Glomerular visceral epithelial cell (primary cell): ENCODE results near the gene ZNF524.

Experiments used
- DNase-seq: peaks from one replicate; pipeline ENCODE4 v3.0.0-alpha.2; 2016; ENCODE audit errors: extremely low spot score

The ZNF524 gene

DNA sequence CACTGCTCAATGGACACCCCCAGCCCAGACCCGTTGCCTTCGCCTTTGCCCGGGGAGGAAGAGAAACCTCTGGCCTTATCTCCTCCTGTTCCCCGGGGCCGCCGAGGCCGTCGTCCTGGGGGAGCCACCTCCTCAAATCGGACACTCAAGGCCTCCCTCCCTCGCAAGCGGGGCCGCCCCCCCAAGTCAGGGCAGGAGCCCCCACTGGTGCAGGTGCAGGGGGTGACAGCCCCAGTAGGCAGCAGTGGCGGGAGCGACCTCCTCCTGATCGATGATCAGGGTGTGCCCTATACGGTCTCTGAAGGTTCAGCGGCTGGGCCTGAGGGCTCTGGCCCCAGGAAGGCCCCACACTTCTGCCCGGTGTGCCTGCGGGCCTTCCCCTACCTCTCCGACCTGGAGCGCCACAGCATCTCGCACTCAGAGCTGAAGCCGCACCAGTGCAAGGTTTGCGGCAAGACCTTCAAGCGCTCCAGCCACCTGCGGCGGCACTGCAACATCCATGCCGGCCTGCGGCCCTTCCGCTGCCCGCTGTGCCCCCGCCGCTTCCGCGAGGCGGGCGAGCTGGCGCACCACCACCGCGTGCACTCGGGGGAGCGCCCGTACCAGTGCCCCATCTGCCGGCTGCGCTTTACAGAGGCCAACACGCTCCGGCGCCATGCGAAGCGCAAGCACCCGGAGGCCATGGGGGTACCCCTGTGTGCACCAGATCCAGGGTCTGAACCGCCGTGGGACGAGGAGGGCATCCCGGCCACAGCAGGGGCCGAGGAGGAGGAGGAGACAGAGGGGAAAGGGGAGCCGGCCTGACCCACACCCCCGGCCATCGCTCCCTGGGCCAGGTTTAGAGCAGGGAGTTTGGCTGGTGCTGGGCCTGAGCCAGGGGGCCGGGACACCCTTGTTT, 2.3 kb downstream of the ZNF524 start:
- no peak for DNase-seq

- no peak for DNase-seq
These were observed 3.0 kb downstream of the ZNF524 start for GRCh38 chr19:55603115-55603514.

- no peak for DNase-seq
These were observed 3.6 kb downstream of the ZNF524 start for GRCh38 chr19:55603581-55604292.

- peak; percentile 98 for DNase-seq
These were observed 5.1 kb downstream of the ZNF524 start for GRCh38 chr19:55605207-55605636.

- DNase-seq, result peak; percentile 89
These were observed 5.8 kb downstream of the ZNF524 start, which contains the start of gene ZNF865 for GRCh38 chr19:55605637-55606470. ZNF865 (plus strand) TSS chr19:55605647; CDS start chr19:55613619, 7,972 bp downstream.

GRCh38 chr19:55606471-55606787, 6.3 kb downstream of the ZNF524 start:
- DNase-seq, result no peak

DNA sequence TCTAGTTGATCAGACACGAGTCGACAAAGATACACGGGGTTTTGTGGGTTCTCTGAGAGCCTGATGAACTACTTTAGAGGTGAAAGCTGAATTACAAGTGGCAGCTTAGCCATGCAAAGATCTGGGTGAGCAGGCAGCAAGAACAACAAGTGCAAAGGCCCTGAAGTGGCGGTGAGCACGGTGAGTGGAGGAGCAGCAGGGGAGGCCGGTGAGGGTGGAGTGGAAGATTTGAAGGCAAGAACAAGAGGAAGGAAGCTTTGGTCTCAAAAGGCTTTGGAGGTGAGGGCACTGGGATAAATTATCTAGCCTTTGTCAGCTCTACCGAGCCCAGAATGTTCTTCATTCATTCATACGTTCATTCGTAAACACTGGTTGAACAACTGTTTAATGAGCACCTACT, 6.7 kb downstream of the ZNF524 start:
- DNase-seq, result no peak

- DNase-seq, result no peak
These were observed 9.2 kb downstream of the ZNF524 start for GRCh38 chr19:55609326-55609725.

DNA sequence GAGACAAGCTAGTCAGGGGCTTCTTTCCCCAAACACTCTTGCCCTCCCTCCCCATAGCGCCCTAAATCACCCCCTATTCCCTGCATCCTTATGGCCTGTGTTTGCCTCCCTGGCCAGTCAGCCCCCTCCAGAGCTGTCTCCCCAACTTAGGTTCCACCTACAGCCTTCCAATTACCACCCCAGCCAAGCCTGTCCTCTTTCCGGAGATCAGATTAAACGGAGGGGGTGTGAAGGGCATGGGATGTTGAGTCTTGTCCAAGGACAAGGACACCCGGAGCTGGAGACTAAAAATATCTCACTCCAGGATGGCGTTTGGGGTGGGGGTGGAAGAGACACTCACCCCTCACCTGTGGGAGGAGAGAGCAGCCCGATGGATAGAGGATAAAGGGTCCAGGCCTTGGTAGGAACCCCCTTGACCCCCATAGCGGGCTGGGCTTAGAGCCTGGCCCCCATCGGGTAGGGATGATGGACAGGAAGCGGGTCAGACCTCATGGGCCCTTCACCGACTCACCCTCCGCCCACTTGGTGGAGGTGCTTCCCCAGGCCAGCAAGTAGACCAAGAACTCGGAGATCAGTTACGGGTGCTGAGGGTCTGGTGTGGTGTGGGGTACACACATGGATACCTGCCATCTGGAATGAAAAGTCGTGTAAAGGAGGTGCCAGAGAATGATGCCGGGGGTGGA, 11.4 kb downstream of the ZNF524 start:
- DNase-seq, result no peak

DNA sequence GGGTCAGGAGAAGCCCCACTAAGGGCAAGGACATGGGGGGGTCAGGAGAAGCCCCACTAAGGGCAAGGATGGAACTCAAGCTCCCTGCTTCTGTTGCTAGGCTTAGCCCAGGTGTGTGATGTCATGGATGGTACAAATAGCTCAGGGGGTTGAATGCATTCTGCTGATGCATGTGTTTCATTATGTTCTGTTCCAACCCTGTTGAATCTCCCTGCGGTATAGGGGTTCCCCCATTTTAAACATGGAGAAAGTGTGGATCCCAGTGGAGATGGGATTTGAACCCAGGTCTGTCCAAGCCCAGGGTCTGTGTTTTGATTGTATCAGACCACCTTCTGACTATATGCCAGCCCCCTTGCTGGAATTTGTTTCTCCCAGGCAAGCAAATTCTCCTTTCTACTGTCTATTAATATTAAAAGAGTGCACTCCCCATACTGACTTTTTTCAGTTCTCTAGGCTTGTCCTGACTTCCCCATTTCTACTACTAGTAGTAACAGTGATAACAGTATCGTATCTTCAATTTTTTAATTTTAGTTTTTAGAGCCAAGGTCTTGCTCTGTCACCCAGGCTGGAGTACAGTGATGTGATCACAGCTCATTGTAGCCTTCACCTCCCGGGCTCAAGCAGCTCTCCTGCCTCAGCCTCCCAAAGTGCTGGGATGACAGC, 12.0 kb downstream of the ZNF524 start:
- no peak for DNase-seq

DNA sequence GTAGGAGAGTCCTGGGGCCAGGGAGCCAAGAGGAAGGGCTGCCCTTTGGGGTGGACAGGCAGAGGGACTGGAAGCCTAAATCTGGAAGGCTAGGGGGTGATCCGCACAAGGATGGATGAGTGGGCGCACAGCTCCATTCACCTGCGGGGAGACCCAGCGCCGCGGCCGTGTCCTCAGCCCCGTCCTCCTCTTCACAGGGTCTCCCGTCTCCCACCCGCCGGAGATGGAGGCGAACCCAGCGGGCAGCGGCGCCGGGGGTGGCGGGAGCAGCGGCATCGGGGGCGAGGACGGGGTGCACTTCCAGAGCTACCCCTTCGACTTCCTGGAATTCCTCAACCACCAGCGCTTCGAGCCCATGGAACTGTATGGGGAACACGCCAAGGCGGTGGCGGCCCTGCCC, 13.3 kb downstream of the ZNF524 start:
- DNase-seq, result no peak

DNA sequence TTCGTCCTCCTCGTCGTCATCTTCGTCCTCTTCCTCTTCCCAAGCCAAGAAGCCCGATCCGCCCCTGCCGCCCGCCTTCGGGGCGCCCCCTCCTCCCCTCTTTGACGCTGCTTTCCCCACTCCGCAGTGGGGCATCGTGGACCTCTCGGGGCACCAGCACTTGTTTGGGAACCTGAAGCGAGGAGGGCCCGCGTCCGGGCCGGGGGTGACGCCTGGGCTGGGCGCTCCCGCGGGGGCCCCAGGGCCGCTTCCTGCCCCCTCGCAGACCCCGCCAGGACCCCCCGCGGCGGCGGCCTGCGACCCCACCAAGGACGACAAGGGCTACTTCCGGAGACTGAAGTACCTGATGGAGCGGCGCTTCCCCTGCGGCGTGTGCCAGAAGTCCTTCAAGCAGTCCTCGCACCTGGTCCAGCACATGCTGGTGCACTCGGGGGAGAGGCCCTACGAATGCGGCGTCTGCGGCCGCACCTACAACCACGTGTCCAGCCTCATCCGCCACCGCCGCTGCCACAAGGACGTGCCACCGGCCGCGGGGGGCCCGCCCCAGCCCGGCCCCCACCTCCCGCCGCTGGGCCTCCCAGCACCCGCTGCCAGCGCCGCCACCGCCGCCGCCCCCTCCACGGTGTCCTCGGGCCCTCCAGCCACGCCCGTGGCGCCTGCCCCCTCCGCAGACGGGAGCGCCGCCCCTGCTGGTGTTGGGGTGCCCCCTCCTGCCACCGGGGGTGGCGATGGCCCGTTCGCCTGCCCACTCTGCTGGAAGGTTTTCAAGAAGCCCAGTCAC, 14.0 kb downstream of the ZNF524 start:
- no peak for DNase-seq

DNA sequence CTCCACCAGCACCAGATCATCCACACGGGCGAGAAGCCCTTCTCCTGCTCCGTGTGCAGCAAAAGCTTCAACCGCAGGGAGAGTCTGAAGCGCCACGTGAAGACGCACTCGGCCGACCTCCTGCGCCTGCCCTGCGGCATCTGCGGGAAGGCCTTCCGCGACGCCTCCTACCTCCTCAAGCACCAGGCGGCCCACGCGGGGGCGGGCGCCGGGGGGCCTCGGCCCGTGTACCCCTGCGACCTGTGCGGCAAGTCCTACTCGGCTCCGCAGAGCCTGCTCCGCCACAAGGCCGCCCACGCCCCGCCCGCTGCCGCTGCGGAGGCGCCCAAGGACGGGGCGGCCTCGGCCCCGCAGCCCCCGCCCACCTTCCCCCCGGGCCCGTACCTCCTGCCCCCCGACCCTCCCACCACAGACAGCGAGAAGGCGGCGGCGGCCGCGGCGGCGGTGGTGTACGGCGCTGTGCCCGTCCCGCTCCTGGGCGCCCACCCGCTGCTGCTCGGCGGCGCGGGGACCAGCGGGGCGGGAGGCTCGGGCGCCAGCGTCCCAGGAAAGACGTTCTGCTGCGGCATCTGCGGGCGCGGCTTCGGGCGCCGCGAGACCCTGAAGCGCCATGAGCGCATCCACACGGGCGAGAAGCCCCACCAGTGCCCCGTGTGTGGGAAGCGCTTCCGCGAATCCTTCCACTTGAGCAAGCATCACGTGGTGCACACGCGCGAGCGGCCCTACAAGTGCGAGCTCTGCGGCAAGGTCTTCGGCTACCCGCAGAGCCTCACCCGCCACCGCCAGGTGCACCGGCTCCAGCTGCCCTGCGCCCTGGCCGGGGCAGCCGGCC, 14.8 kb downstream of the ZNF524 start:
- no peak for DNase-seq

DNA sequence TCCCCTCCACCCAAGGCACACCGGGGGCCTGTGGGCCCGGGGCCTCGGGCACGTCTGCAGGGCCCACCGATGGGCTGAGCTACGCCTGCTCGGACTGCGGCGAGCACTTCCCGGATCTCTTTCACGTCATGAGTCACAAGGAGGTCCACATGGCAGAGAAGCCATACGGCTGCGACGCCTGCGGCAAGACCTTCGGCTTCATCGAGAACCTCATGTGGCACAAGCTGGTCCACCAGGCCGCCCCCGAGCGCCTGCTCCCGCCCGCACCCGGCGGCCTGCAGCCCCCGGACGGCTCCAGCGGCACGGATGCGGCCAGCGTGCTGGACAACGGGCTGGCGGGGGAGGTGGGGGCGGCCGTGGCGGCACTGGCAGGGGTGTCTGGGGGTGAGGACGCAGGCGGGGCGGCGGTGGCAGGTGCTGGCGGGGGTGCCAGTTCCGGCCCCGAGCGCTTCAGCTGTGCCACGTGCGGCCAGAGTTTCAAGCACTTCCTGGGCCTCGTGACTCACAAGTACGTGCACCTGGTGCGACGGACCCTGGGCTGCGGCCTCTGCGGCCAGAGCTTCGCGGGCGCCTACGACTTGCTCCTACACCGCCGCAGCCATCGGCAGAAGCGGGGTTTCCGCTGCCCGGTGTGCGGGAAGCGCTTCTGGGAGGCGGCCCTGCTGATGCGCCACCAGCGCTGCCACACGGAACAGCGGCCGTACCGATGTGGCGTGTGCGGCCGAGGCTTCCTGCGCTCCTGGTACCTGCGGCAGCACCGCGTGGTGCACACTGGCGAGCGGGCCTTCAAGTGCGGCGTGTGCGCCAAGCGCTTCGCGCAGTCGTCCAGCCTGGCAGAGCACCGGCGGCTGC, 15.7 kb downstream of the ZNF524 start:
- DNase-seq, result no peak

GRCh38 chr19:55616395-55616875, 16.3 kb downstream of the ZNF524 start:
- no peak for DNase-seq

- no peak for DNase-seq
These were observed 17.3 kb downstream of the ZNF524 start for GRCh38 chr19:55617426-55617825.

GRCh38 chr19:55618426-55618825, 18.3 kb downstream of the ZNF524 start:
- no peak for DNase-seq

DNA sequence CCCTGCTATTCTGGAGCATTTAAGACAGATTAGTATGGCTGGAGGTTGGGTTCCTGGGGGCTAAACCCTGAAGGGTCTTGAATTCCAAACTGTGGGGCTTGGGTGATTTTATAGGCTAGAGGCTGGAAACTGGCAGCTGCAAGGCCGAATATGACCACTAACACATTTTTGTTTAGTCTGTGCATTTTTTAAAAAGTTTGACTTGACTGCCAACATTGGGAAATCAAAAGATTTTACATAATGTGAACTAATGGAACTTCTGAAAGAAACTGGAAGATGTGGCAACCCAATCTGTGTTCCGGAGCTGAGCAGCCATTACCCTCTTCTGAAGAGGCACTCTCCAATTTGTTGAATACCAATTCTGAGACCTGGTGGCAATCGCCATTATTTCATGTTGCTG, 19.2 kb downstream of the ZNF524 start:
- DNase-seq, result no peak
